H1 (cell line): ENCODE results near the gene RPL7A. TPM values are rescaled to one million over a fixed set of nuclear protein-coding genes. Genes with fewer than 3 reads are reported as not detected.

Experiments
- CTCF ChIA-PET: fragments of 300-600 bp; sonication (Branson Sonifier 250); formaldehyde crosslinking; loops from one replicate; lab custom pipeline; 2021; ENCODE audit not compliant: partially characterized antibody; lab: Charles Lee
- POLR2A ChIA-PET: fragments of 300-600 bp; sonication (Branson Sonifier 250); formaldehyde crosslinking; loops from one replicate; lab custom pipeline; 2021; ENCODE audit warnings: inconsistent platforms; ENCODE audit not compliant: partially characterized antibody; lab: Charles Lee
- DNase-seq, 2 experiments: peaks; one replicate each; pipeline versions ENCODE4 v3.0.0 to v3.0.0-alpha.2; 2010 to 2022; ENCODE audit warnings: low spot score in 2 of 2, low read depth in 1 of 2, mixed read lengths in 1 of 2
- FAIRE-seq: peaks from 2 replicates; lab custom pipeline; 2011; peaks lifted over from hg19 to GRCh38; lab: Jason Lieb, UNC
- H2AFZ ChIP-seq: 2 replicates; pipeline ENCODE4 v1.8.1; 2012; ENCODE audit warnings: low read length, inconsistent platforms
- H2AK5ac ChIP-seq: 2 replicates; pipeline ENCODE4 v1.6.1; 2013; ENCODE audit warnings: low read depth, low read length
- H2BK120ac ChIP-seq: replicated peaks from 2 replicates; pipeline ENCODE3; 2013; ENCODE audit warnings: low read depth, low read length, inconsistent platforms
- H2BK12ac ChIP-seq: 2 replicates; pipeline ENCODE4 v1.6.1; 2013; ENCODE audit warnings: low read depth, low read length
- H2BK15ac ChIP-seq: 2 replicates; pipeline ENCODE4 v1.6.1; 2013; ENCODE audit warnings: low read length
- H2BK20ac ChIP-seq: 2 replicates; pipeline ENCODE4 v1.6.1; 2013; ENCODE audit warnings: low read length
- H2BK5ac ChIP-seq: 2 replicates; pipeline ENCODE4 v1.6.1; 2013; ENCODE audit warnings: low read depth, low read length
- H3K14ac ChIP-seq: 2 replicates; pipeline ENCODE4 v1.6.1; 2013; ENCODE audit warnings: inconsistent platforms; ENCODE audit not compliant: insufficient read length
- H3K18ac ChIP-seq: 2 replicates; pipeline ENCODE4 v1.6.1; 2013; ENCODE audit warnings: low read length; ENCODE audit errors: extremely low read depth
- H3K23ac ChIP-seq: 2 replicates; pipeline ENCODE4 v1.6.1; 2013; ENCODE audit warnings: inconsistent platforms; ENCODE audit not compliant: insufficient read length
- H3K23me2 ChIP-seq: 2 replicates; pipeline ENCODE4 v1.6.1; 2013; ENCODE audit warnings: low read depth, low read length
- H3K27ac ChIP-seq: 2 replicates; pipeline ENCODE4 v1.6.1; 2011; ENCODE audit warnings: low read depth, low read length, inconsistent platforms
- H3K27me3 ChIP-seq, 4 experiments: replicated peaks in 1 of 4; 1 replicate in 1 of 4; 2 replicates in 3 of 4; pipeline versions ENCODE4 v1.6.1 to v1.8.1; 2011 to 2013; ENCODE audit warnings: low read length in 3 of 4, mild to moderate bottlenecking in 3 of 4, inconsistent platforms in 2 of 4, mixed read lengths in 2 of 4, moderate library complexity in 1 of 4; ENCODE audit not compliant: control insufficient read depth in 3 of 4, insufficient read depth in 3 of 4; ENCODE audit errors: extremely low read depth in 1 of 4
- H3K36me3 ChIP-seq, 4 experiments: 2 replicates each; pipeline versions ENCODE4 v1.6.1 to v1.8.1; 2011 to 2013; ENCODE audit warnings: mild to moderate bottlenecking in 4 of 4, low read length in 3 of 4, moderate library complexity in 2 of 4, control low read depth in 1 of 4, inconsistent platforms in 1 of 4; ENCODE audit not compliant: insufficient read depth in 4 of 4, control insufficient read depth in 2 of 4
- H3K4ac ChIP-seq: replicated peaks from 2 replicates; pipeline ENCODE3; 2013; ENCODE audit warnings: low read length, low read depth, mixed read lengths, inconsistent platforms; ENCODE audit not compliant: insufficient read length
- H3K4me1 ChIP-seq, 4 experiments: replicated peaks in 1 of 4; 1 replicate in 1 of 4; 2 replicates in 3 of 4; pipeline versions ENCODE4 v1.6.1 to v1.8.1; 2011 to 2013; ENCODE audit warnings: low read length in 3 of 4, inconsistent platforms in 2 of 4, mixed read lengths in 1 of 4; ENCODE audit not compliant: insufficient read depth in 4 of 4, control insufficient read depth in 3 of 4
- H3K4me2 ChIP-seq, 2 experiments: 2 replicates each; pipeline versions ENCODE4 v1.6.1 to v1.8.1; 2011 to 2013; ENCODE audit warnings: low read depth in 2 of 2, low read length in 2 of 2, control low read depth in 1 of 2, inconsistent platforms in 1 of 2, mild to moderate bottlenecking in 1 of 2; ENCODE audit not compliant: insufficient read depth in 1 of 2
- H3K4me3 ChIP-seq, 4 experiments: fragments of 200-600, 300-600 bp in 1 of 4; sonication (generic), shearing (Covaris generic), sonication (Bioruptor Twin) in 1 of 4; 2 replicates each; pipeline versions ENCODE4 v1.5.1 to v1.8.1; 2011 to 2016; ENCODE audit warnings: low read length in 4 of 4, low read depth in 3 of 4, control low read depth in 2 of 4, inconsistent platforms in 2 of 4, mild to moderate bottlenecking in 2 of 4, mixed read lengths in 1 of 4, moderate library complexity in 1 of 4; ENCODE audit not compliant: insufficient read depth in 2 of 4; ENCODE audit errors: extremely low read depth in 1 of 4
- H3K56ac ChIP-seq: replicated peaks from 2 replicates; pipeline ENCODE3; 2013; ENCODE audit warnings: low read depth, mild to moderate bottlenecking, mixed read lengths, low read length, inconsistent platforms; ENCODE audit not compliant: insufficient read length
- H3K79me1 ChIP-seq: 2 replicates; pipeline ENCODE4 v1.6.1; 2013; ENCODE audit warnings: low read depth, low read length, control low read depth
- H3K79me2 ChIP-seq, 2 experiments: 2 replicates each; pipeline versions ENCODE4 v1.6.1 to v1.8.1; 2012 to 2013; ENCODE audit warnings: low read length in 2 of 2, mild to moderate bottlenecking in 2 of 2, inconsistent platforms in 1 of 2; ENCODE audit not compliant: insufficient read depth in 2 of 2, control insufficient read depth in 1 of 2
- H3K9ac ChIP-seq, 4 experiments: replicated peaks in 1 of 4; 1 replicate in 1 of 4; 2 replicates in 3 of 4; pipeline versions ENCODE4 v1.6.1 to v1.8.1; 2011 to 2013; ENCODE audit warnings: low read depth in 3 of 4, low read length in 3 of 4, control low read depth in 2 of 4, mild to moderate bottlenecking in 2 of 4, moderate library complexity in 2 of 4, inconsistent platforms in 1 of 4; ENCODE audit errors: extremely low read depth in 1 of 4
- H3K9me3 ChIP-seq, 2 experiments: 2 replicates each; pipeline versions ENCODE4 v1.6.1 to v1.8.1; 2012 to 2013; ENCODE audit warnings: mild to moderate bottlenecking in 2 of 2, moderate library complexity in 2 of 2, control low read depth in 1 of 2, inconsistent platforms in 1 of 2, low read depth in 1 of 2, low read length in 1 of 2, mixed read lengths in 1 of 2; ENCODE audit not compliant: insufficient read depth in 2 of 2
- H4K20me1 ChIP-seq, 2 experiments: replicated peaks in 1 of 2; 2 replicates each; pipeline versions ENCODE3 to v1.8.1; 2011 to 2013; ENCODE audit warnings: inconsistent platforms in 2 of 2, low read length in 2 of 2, mild to moderate bottlenecking in 1 of 2; ENCODE audit not compliant: insufficient read depth in 2 of 2, control insufficient read depth in 1 of 2
- H4K5ac ChIP-seq: 2 replicates; pipeline ENCODE4 v1.6.1; 2013; ENCODE audit warnings: low read length, low read depth, mixed read lengths, inconsistent platforms; ENCODE audit not compliant: insufficient read length
- H4K8ac ChIP-seq: 2 replicates; pipeline ENCODE4 v1.8.0; 2013; ENCODE audit warnings: mild to moderate bottlenecking, moderate library complexity, low read length, inconsistent platforms; ENCODE audit not compliant: insufficient read depth; ENCODE audit errors: extremely low read depth
- H4K91ac ChIP-seq: replicated peaks from 2 replicates; pipeline ENCODE3; 2013; ENCODE audit warnings: low read length, mixed read lengths, inconsistent platforms; ENCODE audit not compliant: insufficient read length
- CHD2 ChIP-seq: IDR thresholded peaks from 2 replicates; pipeline ENCODE4 v1.6.1; 2012; ENCODE audit warnings: low read length, improper control_type of control experiment
- MAX ChIP-seq: IDR thresholded peaks from 2 replicates; pipeline ENCODE4 v1.6.1; 2012; ENCODE audit warnings: inconsistent platforms
- RXRA ChIP-seq: IDR thresholded peaks from 2 replicates; pipeline ENCODE4 v1.6.1; 2011; ENCODE audit warnings: low read depth, mild to moderate bottlenecking, low read length, moderate library complexity; ENCODE audit not compliant: insufficient read depth
- SP2 ChIP-seq: IDR thresholded peaks from 2 replicates; pipeline ENCODE4 v1.6.1; 2012; ENCODE audit warnings: mild to moderate bottlenecking, low read length, inconsistent platforms
- TAF7 ChIP-seq: optimal IDR thresholded peaks from 2 replicates; pipeline ENCODE3; 2011; ENCODE audit warnings: low read depth, mild to moderate bottlenecking, inconsistent platforms, low read length, moderate library complexity, borderline replicate concordance
- WGBS, 2 experiments: shearing (Covaris generic) in 1 of 2; methylation state at CpG; one replicate each; pipeline versions ENCODE4 v1.1.6 to v1.1.7; 2013 to 2015; ENCODE audit warnings: low lambda C conversion rate in 2 of 2, mixed read lengths in 2 of 2, inconsistent platforms in 1 of 2, low coverage in 1 of 2, missing lambda C conversion rate in 1 of 2; ENCODE audit not compliant: insufficient replicate concordance in 2 of 2, insufficient coverage in 1 of 2, insufficient read length in 1 of 2; ENCODE audit errors: extremely low coverage in 1 of 2, missing lambda C conversion rate in 1 of 2; 5-methylcytosine and 5-hydroxymethylcytosine counted together
- polyA plus RNA-seq, 7 experiments: library from polyadenylated mRNA; depleted of rRNA in 3 of 7; stranded (reverse) in 5 of 7; unstranded in 2 of 7; fragments of >200 nt in 5 of 7; fragments of 200-250 nt in 2 of 7; gene quantifications; 1 replicate in 5 of 7; 2 replicates in 1 of 7; 4 replicates in 1 of 7; pipeline versions ENCODE4 v1.2.1 to v1.2.3, GENCODE V29; 2011 to 2013; ENCODE audit warnings: missing spikeins in 2 of 7, mixed read lengths in 2 of 7
- total RNA-seq: library from RNA; stranded (reverse); fragmentation: NEBNext Ultra II Directional; extraction: Animal tissue kit (Norgen Biotek cat#: 25700); gene quantifications from 2 replicates; pipeline ENCODE4 v1.2.1, GENCODE V29; 2021

Gene RPL7A
- total and polyA plus RNA-seq, 2 of the 8 experiments (the other 6 are each of a cell fraction or from before 2014, with no cell fraction given): 2,578 to 2,783 TPM

GRCh38 chr9:133309608-133310007, 38.4 kb upstream of the RPL7A start:
- TF ChIP-seq MAX: no peak
- no peak for TF ChIP-seq SP2
- no peak for TF ChIP-seq CHD2
- no peak for TF ChIP-seq RXRA
- TF ChIP-seq TAF7: no peak
- TF ChIP-seq, all 59 proteins: peak for 0
- H3K79me1 ChIP-seq: no peaks in the 10 kb centered on the region
- FAIRE-seq (no peak), DNase-seq (no peak)
- H3K23me2 ChIP-seq: no peaks in the 10 kb centered on the region
- no peak overlapping the region for H4K8ac ChIP-seq
- H2BK20ac ChIP-seq: no peak overlapping the region
- H3K23ac ChIP-seq: no peak overlapping the region
- no peak overlapping the region for H3K4me2 ChIP-seq
- H4K91ac ChIP-seq: no peak overlapping the region
- peaks cover 0 to 9% of the 10 kb centered on the region in 2 experiments; a peak in 1 of 4 replicates for H3K9me3 ChIP-seq
- H3K14ac ChIP-seq: no peak overlapping the region
- H2BK12ac ChIP-seq: no peak overlapping the region
- H3K4me3 ChIP-seq: no peak overlapping the region
- H3K4ac ChIP-seq: no peak overlapping the region
- H3K9ac ChIP-seq: no peak overlapping the region
- H2BK5ac ChIP-seq: no peak overlapping the region
- no peak overlapping the region for H3K27ac ChIP-seq
- H3K56ac ChIP-seq: no peak overlapping the region
- H4K5ac ChIP-seq: no peak overlapping the region
- H3K36me3 ChIP-seq: no peaks in the 10 kb centered on the region
- 90% methylated on average over 6 of the region's 6 CpGs; no CpG with 5 or more reads in 1 of the 2 experiments for WGBS, 2 experiments
- no peaks in the 10 kb centered on the region for H3K79me2 ChIP-seq
- no peaks in the 10 kb centered on the region for H3K4me1 ChIP-seq
- no peak overlapping the region for H3K18ac ChIP-seq
- POLR2A ChIA-PET: interaction anchor here (0.5 kb wide), 1 partner anchor 26 kb away, joined by 3 read pairs; the partner anchor contains the start of gene SURF6
- no peak overlapping the region for H2AFZ ChIP-seq
- no peak overlapping the region for H2BK15ac ChIP-seq
- H4K20me1 ChIP-seq: no peaks in the 10 kb centered on the region
- no peak overlapping the region for H2BK120ac ChIP-seq
- no peaks in the 10 kb centered on the region; a peak in 1 of 7 replicates for H3K27me3 ChIP-seq
- CTCF ChIA-PET: interaction anchor here (0.6 to 1.1 kb wide), 3 partner anchors 70 to 130 kb away, joined by 3 read pairs; no protein-coding TSS in a partner anchor
- H2AK5ac ChIP-seq: no peak overlapping the region
